ENCODE data around the gene PHOX2B. TPM values are rescaled to one million over a fixed set of nuclear protein-coding genes. Genes with fewer than 3 reads are reported as not detected.

The PHOX2B gene
- total RNA-seq, 6 experiments from 2014 or later, result not detected

- WGBS (ENCODE audit: insufficient coverage, low coverage, low lambda C conversion rate, missing lambda C conversion rate), result 75% methylated on average over 9 of the region's 9 CpGs
- ATAC-seq (no peak), DNase-seq (no peak)
- H3K36me3 ChIP-seq, result no peaks in the 10 kb centered on the region
- no peaks in the 10 kb centered on the region for H3K9me3 ChIP-seq
- H3K27me3 ChIP-seq, result no peaks in the 10 kb centered on the region
- TF ChIP-seq POLR2A (IDR thresholded peaks at IDR 0.05) (no peak), CTCF (IDR thresholded peaks at IDR 0.05) (no peak)
- no peak overlapping the region for H3K27ac ChIP-seq
- intact Hi-C loops (cut with DNase I), result no loop called here
- H3K4me3 ChIP-seq, result no peak overlapping the region
- H3K4me1 ChIP-seq, result no peaks in the 10 kb centered on the region
These were observed 35.9 kb upstream of the PHOX2B start for GRCh38 chr4:41784191-41784979.

- DNase-seq (no peak), ATAC-seq (no peak)
- WGBS (ENCODE audit: insufficient coverage, low coverage, low lambda C conversion rate, missing lambda C conversion rate), result 79% methylated on average over 3 of the region's 3 CpGs
- no peaks in the 10 kb centered on the region for H3K27me3 ChIP-seq
- no peak overlapping the region for H3K27ac ChIP-seq
- H3K36me3 ChIP-seq, result no peaks in the 10 kb centered on the region
- no peaks in the 10 kb centered on the region for H3K9me3 ChIP-seq
- H3K4me3 ChIP-seq, result no peak overlapping the region
- TF ChIP-seq CTCF (IDR thresholded peaks at IDR 0.05) (no peak), POLR2A (IDR thresholded peaks at IDR 0.05) (no peak)
- H3K4me1 ChIP-seq, result no peaks in the 10 kb centered on the region
- intact Hi-C loops (cut with DNase I), result no loop called here
These were observed 27.9 kb upstream of the PHOX2B start for GRCh38 chr4:41776466-41776865.

GRCh38 chr4:41763729-41764128 lies 15.2 kb upstream of the PHOX2B start:
- Histone ChIP-seq H3K27me3 (peaks cover 3 to 5% of the 10 kb centered on the region in 2 donors), H3K27ac (no peak overlapping the region), H3K4me3 (no peak overlapping the region), H3K4me1 (no peaks in the 10 kb centered on the region), H3K36me3 (no peaks in the 10 kb centered on the region), H3K9me3 (no peaks in the 10 kb centered on the region)
- ATAC-seq (no peak), DNase-seq (no peak)
- TF ChIP-seq CTCF (IDR thresholded peaks at IDR 0.05) (no peak), POLR2A (IDR thresholded peaks at IDR 0.05) (no peak)
- intact Hi-C loops (cut with DNase I), result no loop called here
- WGBS (ENCODE audit: insufficient coverage, low coverage, low lambda C conversion rate, missing lambda C conversion rate), result 43% methylated on average over 2 of the region's 2 CpGs

GRCh38 chr4:41758884-41759283 lies 10.4 kb upstream of the PHOX2B start:
- Histone ChIP-seq H3K4me3 (no peak overlapping the region), H3K36me3 (no peaks in the 10 kb centered on the region), H3K27me3 (peaks cover 3 to 5% of the 10 kb centered on the region in 2 donors), H3K4me1 (no peaks in the 10 kb centered on the region), H3K27ac (no peak overlapping the region), H3K9me3 (no peaks in the 10 kb centered on the region)
- DNase-seq (no peak), ATAC-seq (no peak)
- intact Hi-C loops (cut with DNase I), result no loop called here
- TF ChIP-seq CTCF (IDR thresholded peaks at IDR 0.05) (no peak), POLR2A (IDR thresholded peaks at IDR 0.05) (no peak)
